Psoas muscle (tissue), 8 donors: ENCODE measurements around the gene SPON1. TPM values are rescaled to one million over a fixed set of nuclear protein-coding genes. Genes with fewer than 3 reads are reported as not detected.

Experiments used
- ATAC-seq, 4 donors: fragments of 200-7000 bp; cut with Tn5 transposase; one replicate each; pipeline ENCODE4 v1.9.1; 2020; ENCODE audit warnings: moderate library complexity in 3 of 4, mild to moderate bottlenecking in 2 of 4
- DNase-seq, 2 donors: peaks; one replicate each; pipeline ENCODE4 v3.0.0-alpha.2; 2020
- H3K27ac ChIP-seq: fragments of 200-600 bp; one replicate; pipeline ENCODE4 v1.8.0; 2022
- H3K27me3 ChIP-seq, 3 donors: fragments of 200-600 bp in 1 of 3; one replicate each; pipeline versions ENCODE4 v1.6.1 to v1.8.0; 2013 to 2022; ENCODE audit warnings: low read length in 2 of 3, mild to moderate bottlenecking in 2 of 3, moderate library complexity in 1 of 3; ENCODE audit not compliant: insufficient read depth in 3 of 3
- H3K36me3 ChIP-seq, 2 donors: fragments of 200-600 bp in 1 of 2; one replicate each; pipeline versions ENCODE4 v1.6.1 to v1.8.0; 2013 to 2022; ENCODE audit warnings: low read depth in 1 of 2, mild to moderate bottlenecking in 1 of 2, moderate library complexity in 1 of 2; ENCODE audit not compliant: insufficient read depth in 1 of 2
- H3K4me1 ChIP-seq: fragments of 200-600 bp; one replicate; pipeline ENCODE4 v1.8.0; 2022
- H3K4me3 ChIP-seq: fragments of 200-600 bp; one replicate; pipeline ENCODE4 v1.8.0; 2022; ENCODE audit warnings: mild to moderate bottlenecking
- H3K9me3 ChIP-seq: fragments of 200-600 bp; one replicate; pipeline ENCODE4 v1.8.0; 2022
- WGBS, 3 donors: extraction: QIAGEN DNeasy Blood & Tissue Kit; methylation state at CpG; one replicate each; pipeline versions ENCODE4 v1.1.6 to v1.1.7; 2013; 5-methylcytosine and 5-hydroxymethylcytosine counted together
- intact Hi-C, 2 donors: fragments of 100-400 bp; cut with DNase I; formaldehyde crosslinking; loops; one replicate each; pipeline versions ENCODE4 v1.11.0 to v1.14.2; 2022
- polyA plus RNA-seq, 3 donors: library from polyadenylated mRNA; stranded (reverse); fragments of 200-250 nt; gene quantifications; one replicate each; pipeline ENCODE4 v1.2.3, GENCODE V29; 2013
- total RNA-seq, 4 donors: library from RNA; stranded (reverse); fragmentation: NEBNext Ultra II Directional in 2 of 4; extraction: Animal tissue kit (Norgen Biotek cat#: 25700) in 2 of 4; gene quantifications; one replicate each; pipeline versions ENCODE4 v1.2.1 to v1.2.4, GENCODE V29; 2021 to 2023
- TF ChIP-seq, protein P1 (sequence below): fragments of 200-600 bp; IDR thresholded peaks from one replicate; pipeline ENCODE4 v1.8.0; 2022; ENCODE audit warnings: antibody characterized with exemption
- donor health status: healthy with polysubstance abuse.
- donor health status: DM: no; HTN: no; CAD: no; lungs with moderate emphysema.
- donor health status: Bipolar disorder and iron deficiency.
- donor health status: healthy.
- donor health status: DM: yes; HTN: yes; CAD: no.
- donor health status: DM: no; HTN: no; CAD: no.
- donor health status: DM: no; HTN: no; CAD: no.
- donor health status: DM: yes; HTN: yes; CAD: no.

Gene SPON1
- total and polyA plus RNA-seq, 7 donors = 0.24 to 1.6 (median 1.2) TPM

DNA sequence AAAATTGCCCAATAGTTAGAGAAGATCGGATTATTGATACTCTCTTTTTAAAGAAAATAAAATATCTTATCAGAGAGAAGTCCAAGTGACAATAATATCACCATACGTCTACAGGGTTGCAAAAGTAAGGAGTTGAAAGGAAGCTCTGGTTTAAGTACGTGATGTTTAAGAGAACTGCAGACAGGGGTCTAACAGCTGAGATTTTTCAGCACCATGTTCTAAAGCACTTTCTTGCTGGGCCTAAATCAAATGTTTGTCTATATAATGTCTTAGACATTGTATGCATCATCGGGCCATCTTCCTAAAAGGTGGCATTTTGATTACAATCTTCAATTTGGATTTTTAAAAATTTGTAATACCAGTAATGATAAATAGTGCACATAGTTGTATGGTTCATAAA, 263.1 kb downstream of the SPON1 start:
- ATAC-seq (no peak), DNase-seq (no peak)
- H3K36me3 ChIP-seq = no peaks in the 10 kb centered on the region
- intact Hi-C loops = no loop called here
- H3K27me3 ChIP-seq = peaks cover 0 to 3% (median 0%) of the 10 kb centered on the region in 3 donors
- TF ChIP-seq, protein P1, sequence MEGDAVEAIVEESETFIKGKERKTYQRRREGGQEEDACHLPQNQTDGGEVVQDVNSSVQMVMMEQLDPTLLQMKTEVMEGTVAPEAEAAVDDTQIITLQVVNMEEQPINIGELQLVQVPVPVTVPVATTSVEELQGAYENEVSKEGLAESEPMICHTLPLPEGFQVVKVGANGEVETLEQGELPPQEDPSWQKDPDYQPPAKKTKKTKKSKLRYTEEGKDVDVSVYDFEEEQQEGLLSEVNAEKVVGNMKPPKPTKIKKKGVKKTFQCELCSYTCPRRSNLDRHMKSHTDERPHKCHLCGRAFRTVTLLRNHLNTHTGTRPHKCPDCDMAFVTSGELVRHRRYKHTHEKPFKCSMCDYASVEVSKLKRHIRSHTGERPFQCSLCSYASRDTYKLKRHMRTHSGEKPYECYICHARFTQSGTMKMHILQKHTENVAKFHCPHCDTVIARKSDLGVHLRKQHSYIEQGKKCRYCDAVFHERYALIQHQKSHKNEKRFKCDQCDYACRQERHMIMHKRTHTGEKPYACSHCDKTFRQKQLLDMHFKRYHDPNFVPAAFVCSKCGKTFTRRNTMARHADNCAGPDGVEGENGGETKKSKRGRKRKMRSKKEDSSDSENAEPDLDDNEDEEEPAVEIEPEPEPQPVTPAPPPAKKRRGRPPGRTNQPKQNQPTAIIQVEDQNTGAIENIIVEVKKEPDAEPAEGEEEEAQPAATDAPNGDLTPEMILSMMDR = no peak
- WGBS, 3 donors = 91 to 94% (median 92%) methylated on average over 4 of the region's 4 CpGs
- no peaks in the 10 kb centered on the region for H3K4me1 ChIP-seq
- H3K27ac ChIP-seq = no peak overlapping the region
- H3K4me3 ChIP-seq = no peak overlapping the region
- peaks cover 6% of the 10 kb centered on the region for H3K9me3 ChIP-seq

DNA sequence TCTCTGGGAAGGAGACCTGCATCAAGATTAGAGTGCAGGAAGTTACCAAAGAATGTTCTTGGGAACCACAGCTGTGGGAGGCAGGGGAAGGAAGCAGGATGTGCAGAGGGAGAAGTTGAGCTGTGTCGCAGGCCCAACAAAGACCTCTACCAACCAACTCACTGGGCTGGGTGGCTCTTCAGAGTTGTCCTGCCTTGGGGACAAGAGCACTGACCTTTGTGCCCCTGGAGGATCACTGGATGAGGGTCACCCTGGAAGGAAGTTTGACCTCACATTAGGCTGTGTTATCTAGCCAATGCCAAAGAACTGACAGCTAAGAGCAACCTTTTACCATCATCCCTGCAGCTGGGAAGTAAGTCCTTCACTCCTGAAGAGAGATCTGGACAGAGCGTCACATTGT, 265.8 kb downstream of the SPON1 start:
- Histone ChIP-seq H3K4me1 (no peaks in the 10 kb centered on the region), H3K36me3 (no peaks in the 10 kb centered on the region), H3K4me3 (no peak overlapping the region), H3K27me3 (peaks cover 0 to 7% (median 0%) of the 10 kb centered on the region in 3 donors), H3K9me3 (peaks cover 6% of the 10 kb centered on the region), H3K27ac (no peak overlapping the region)
- intact Hi-C loops = no loop called here
- ATAC-seq = no peak
- 77% methylated on average over 2 of the region's 2 CpGs for WGBS, 3 donors
- DNase-seq = no peak
- TF ChIP-seq, protein P1 = no peak

DNA sequence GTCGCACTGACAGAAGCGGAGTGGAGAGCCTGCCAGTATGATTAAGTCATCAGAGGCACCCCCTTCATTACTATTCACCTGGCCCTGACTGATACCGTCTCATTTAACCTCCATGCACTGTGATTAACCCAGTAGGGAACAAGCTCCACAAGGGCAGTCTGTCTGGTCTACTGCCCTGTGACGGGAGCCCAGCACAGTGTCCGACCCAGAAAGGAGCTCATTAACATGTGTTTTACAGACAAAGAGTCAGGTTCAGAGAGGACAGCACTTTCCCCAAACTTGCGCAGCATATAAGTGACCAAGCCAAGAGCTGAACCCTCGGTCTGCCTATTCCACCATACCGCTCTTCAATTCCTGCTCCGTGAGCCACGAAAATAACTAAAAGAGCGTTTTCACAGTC, 266.9 kb downstream of the SPON1 start:
- no peak for ATAC-seq
- H3K9me3 ChIP-seq = peaks cover 6% of the 10 kb centered on the region
- peaks cover 0 to 7% (median 0%) of the 10 kb centered on the region in 3 donors for H3K27me3 ChIP-seq
- TF ChIP-seq, protein P1 = no peak
- WGBS, 3 donors = 58 to 75% (median 70%) methylated on average over 11 of the region's 11 CpGs
- DNase-seq = no peak
- no peak overlapping the region for H3K27ac ChIP-seq
- intact Hi-C loops = no loop called here
- H3K4me1 ChIP-seq = no peaks in the 10 kb centered on the region
- no peaks in the 10 kb centered on the region for H3K36me3 ChIP-seq
- no peak overlapping the region for H3K4me3 ChIP-seq

DNA sequence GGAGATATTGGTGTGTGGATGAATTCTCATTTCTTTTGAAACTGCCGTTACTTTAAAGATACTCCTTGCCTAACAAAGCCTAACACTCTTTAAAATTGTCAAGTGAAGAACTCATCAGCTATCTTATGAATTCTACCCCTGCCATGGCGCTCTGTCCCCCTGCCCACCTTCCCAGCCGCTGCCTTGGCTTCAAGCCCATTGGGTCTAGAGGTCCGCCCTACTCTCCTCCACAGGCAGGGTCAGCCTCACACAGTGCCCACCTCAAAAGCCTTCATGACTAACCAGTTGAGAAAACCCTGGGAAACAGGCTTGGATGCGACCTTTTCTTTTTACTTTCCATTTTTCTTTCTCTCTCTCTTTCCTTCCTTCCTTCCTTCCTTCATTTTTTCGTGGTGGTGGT, 267.9 kb downstream of the SPON1 start:
- Histone ChIP-seq H3K27ac (no peak overlapping the region), H3K36me3 (no peaks in the 10 kb centered on the region), H3K27me3 (peaks cover 0 to 11% (median 0%) of the 10 kb centered on the region in 3 donors), H3K9me3 (peaks cover 6% of the 10 kb centered on the region), H3K4me1 (no peaks in the 10 kb centered on the region), H3K4me3 (no peak overlapping the region)
- intact Hi-C loops = no loop called here
- 75 to 77% (median 76%) methylated on average over 6 of the region's 6 CpGs for WGBS, 3 donors
- TF ChIP-seq, protein P1 = no peak
- ATAC-seq = no peak
- DNase-seq = no peak

DNA sequence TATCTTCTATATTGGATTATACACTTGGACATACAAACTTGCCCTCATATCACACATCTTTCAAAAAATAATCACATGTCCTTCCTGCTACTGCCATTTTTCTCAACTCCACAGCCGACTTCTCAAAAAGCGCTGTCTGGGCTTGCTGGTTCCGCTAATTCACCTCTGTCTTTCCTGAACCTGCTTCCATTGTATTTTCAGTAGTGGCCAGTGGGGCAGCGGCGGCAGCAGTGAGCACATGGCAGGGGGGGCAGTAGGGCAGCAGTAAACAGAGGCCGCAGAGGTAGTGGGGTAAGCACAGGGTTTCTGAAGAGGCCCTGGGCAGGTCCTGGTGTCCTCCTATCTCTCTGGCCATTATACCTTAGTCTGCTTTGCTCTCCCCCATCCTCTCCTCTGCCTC, 270.1 kb downstream of the SPON1 start:
- Histone ChIP-seq H3K9me3 (no peaks in the 10 kb centered on the region), H3K4me1 (no peaks in the 10 kb centered on the region), H3K27ac (no peak overlapping the region), H3K4me3 (no peak overlapping the region), H3K36me3 (no peaks in the 10 kb centered on the region), H3K27me3 (peaks cover 0 to 11% (median 0%) of the 10 kb centered on the region in 3 donors)
- intact Hi-C loops = no loop called here
- WGBS, 3 donors = 66 to 67% (median 67%) methylated on average over 6 of the region's 6 CpGs
- no peak for DNase-seq
- TF ChIP-seq, protein P1 = no peak
- ATAC-seq = no peak
